Omental fat pad (tissue), 4 donors: ENCODE results near the gene SGSM2. TPM values are rescaled to one million over a fixed set of nuclear protein-coding genes. Genes with fewer than 3 reads are reported as not detected.

Experiments used
- ATAC-seq: fragments of 150-250 bp; one replicate; pipeline ENCODE4 v1.9.1; 2016; ENCODE audit warnings: mild to moderate bottlenecking, moderate library complexity; ENCODE audit not compliant: low FRiP score
- DNase-seq: peaks from one replicate; pipeline ENCODE4 v3.0.0-alpha.2; 2019; ENCODE audit warnings: low spot score
- total RNA-seq, 4 donors: library from RNA; depleted of rRNA; stranded (reverse); fragments of >200 nt; gene quantifications; one replicate each; pipeline ENCODE4 v1.1.0, GENCODE V29; 2016
- TF ChIP-seq, protein P1 (sequence below), 3 donors: fragments of 450-650 bp; IDR thresholded peaks; one replicate each; pipeline ENCODE4 v1.5.1; 2016 to 2017; ENCODE audit warnings: antibody characterized with exemption in 3 of 3, mild to moderate bottlenecking in 3 of 3, moderate library complexity in 2 of 3

Gene SGSM2
- total RNA-seq, 4 donors from 2014 or later: 30.8 to 50.7 (median 39.8) TPM

DNA sequence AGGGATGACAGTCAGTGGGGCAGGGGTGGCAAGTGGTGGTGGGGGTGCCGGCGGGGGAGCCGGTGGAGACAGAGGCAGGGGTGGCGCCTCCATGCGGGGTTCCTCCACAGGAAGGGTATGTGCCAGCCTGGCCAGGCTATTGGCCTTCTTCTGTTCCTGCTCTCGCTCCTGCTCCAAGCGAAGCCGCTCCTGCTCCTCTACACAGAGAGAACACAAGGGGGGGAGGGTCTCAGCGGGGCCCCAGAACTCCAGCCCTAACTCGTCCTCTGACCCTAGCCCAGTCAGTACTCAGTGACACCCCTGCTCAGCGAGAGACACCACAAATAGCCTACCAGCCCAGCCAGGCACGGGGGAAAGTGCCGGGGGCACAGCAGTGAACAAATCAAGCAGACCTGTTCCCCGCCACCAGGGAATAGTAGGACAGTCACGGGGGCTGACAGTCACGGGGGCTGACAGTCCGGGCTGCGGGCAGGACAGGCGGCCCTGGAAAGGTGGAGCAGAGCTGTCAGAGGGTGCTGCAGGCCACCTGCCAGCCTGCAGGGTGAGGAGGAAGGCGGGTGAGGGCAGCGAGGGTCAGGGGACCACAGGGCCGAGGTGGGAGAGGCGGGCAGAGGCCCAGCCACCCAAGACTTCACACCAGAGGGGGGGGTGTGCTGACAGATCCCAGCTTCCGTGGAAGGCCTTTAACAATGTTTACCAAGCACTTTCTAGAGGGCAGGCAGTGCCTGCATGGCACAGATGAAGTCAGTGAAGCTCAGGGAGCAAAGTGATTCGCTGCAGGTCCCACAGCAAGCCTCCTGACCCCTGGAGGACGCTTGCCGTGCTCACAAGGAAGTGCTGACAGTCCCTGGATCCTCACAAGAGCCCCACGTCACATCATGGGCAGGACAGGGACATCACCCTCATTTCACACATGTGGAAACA lies 58.2 kb downstream of the SGSM2 start:
- ATAC-seq: no peak

DNA sequence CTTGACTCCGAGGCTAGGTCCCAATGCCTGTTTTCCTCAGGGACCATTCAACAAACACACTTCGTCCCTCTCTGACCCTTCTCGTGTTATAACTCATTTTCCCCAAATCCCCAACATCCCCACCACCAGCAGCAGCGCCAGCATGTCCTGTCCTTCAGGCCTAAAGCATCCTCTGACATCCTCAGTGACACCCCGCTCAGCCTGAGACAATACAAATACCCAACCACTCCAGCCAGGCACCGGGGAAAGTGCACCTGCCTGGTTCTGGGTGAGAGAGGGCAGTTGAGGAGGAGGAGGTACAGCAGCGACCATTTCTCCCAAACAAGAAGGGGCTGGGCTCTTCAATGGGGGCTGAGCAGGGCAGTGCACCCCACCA lies 58.9 kb downstream of the SGSM2 start:
- ATAC-seq (no peak), DNase-seq (no peak)
- TF ChIP-seq, protein P1, sequence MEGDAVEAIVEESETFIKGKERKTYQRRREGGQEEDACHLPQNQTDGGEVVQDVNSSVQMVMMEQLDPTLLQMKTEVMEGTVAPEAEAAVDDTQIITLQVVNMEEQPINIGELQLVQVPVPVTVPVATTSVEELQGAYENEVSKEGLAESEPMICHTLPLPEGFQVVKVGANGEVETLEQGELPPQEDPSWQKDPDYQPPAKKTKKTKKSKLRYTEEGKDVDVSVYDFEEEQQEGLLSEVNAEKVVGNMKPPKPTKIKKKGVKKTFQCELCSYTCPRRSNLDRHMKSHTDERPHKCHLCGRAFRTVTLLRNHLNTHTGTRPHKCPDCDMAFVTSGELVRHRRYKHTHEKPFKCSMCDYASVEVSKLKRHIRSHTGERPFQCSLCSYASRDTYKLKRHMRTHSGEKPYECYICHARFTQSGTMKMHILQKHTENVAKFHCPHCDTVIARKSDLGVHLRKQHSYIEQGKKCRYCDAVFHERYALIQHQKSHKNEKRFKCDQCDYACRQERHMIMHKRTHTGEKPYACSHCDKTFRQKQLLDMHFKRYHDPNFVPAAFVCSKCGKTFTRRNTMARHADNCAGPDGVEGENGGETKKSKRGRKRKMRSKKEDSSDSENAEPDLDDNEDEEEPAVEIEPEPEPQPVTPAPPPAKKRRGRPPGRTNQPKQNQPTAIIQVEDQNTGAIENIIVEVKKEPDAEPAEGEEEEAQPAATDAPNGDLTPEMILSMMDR (IDR thresholded peaks at IDR 0.05): no peak

More for the DNA sequence above, 58.2 kb downstream of the SGSM2 start:
- TF ChIP-seq, protein P1 (IDR thresholded peaks at IDR 0.05): no peak
- DNase-seq: no peak

DNA sequence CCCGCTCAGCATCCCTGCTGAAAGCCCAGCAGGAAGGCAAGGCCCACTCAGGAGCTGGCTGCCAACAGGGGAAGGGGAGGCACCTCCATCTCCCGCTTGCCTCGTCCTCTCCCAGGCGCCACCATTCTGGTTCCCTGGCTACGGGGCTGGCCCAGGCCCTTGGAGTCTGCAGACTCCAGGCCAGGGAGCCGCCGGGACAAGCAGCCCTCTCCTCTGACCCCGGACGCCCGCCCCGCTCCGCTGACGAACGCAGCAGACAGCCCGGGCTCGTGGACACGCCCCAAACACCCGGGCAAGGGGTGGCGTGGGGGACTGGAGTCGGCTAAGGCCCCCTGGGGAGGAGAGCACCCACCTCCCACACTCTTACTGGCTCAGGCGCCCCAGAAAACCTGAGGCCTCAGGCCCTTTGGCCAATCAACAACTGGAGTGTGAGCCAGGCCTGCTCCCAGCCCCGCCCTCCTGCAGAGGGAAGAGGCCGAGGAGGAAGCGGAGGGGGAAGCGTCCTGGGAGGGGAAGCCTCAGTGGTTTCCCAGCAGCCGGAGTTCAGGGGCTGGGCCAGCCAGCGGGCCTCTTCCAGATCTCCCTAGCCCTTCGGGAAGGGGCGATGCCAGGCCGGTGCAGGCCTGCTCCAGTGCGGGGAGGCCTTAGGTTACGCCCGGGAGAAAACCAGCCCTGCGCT lies 59.4 kb downstream of the SGSM2 start:
- TF ChIP-seq, protein P1 (IDR thresholded peaks at IDR 0.05): no peak
- ATAC-seq (peak; percentile 47), DNase-seq (peak; percentile 85)

DNA sequence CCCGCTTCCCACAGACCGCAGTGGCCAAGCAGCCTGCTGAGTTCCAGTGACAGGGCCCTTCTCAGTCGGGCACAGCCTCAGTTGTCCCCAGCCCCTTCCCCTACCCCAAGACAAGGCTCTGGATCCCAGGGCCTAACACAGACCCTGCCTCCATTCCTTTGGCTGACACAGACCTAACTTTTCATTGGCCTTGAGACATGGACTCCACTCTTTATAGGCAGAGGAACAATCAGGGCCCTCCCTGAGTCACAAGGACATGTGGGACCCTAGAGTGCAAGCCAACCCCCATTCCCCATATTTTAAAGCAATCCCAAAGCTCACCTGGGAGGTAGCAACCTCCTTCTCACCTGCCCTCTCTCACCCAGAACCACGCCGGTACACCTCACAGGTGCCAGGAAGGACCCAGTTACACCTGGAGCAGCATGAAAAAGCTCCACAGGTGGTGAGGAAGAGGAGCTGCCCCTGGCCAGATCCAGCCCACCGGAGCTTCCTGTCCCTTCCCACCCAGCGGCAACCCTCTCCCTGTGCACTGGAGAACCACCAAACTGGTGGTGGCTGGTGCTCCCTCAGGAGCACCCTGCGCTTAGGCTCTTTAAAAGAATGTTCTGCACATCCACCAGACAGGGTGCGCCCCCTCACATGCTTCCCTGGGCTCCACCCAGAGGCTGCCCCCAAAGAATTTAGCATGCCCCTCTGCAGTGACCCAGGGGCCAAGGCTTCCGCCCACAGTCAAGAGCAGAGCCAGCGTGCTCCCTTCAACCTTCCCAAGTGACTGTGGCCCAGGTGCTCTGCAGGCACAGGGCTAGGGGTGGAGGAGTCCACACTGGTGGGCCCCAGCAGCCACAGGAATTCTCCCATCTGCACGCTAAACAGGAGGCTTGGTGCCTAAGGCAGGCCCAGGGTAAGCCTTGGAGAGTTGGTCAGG lies 60.2 kb downstream of the SGSM2 start:
- DNase-seq (no peak), ATAC-seq (no peak)
- TF ChIP-seq, protein P1 (IDR thresholded peaks at IDR 0.05): no peak

DNA sequence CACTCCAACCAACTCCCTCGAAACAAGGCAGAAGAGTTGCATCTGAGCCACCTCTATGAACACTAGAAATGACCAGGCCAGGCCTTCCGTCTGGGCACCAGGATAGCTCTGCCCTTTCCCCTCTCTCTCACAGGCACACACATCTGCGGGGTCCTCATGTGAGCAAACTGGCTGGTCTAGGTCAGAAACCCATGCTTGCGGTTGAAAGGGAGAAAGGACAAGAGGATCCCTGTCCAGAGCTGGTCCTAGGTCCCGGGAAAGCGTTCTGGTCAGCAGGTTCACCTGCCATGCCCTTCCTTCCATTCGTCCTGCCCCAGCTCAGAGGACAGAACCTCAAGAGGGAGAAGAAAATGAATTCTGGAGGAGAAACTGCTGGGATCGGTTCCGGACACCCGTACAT lies 60.9 kb downstream of the SGSM2 start:
- DNase-seq: no peak
- TF ChIP-seq, protein P1 (IDR thresholded peaks at IDR 0.05): no peak
- no peak for ATAC-seq

DNA sequence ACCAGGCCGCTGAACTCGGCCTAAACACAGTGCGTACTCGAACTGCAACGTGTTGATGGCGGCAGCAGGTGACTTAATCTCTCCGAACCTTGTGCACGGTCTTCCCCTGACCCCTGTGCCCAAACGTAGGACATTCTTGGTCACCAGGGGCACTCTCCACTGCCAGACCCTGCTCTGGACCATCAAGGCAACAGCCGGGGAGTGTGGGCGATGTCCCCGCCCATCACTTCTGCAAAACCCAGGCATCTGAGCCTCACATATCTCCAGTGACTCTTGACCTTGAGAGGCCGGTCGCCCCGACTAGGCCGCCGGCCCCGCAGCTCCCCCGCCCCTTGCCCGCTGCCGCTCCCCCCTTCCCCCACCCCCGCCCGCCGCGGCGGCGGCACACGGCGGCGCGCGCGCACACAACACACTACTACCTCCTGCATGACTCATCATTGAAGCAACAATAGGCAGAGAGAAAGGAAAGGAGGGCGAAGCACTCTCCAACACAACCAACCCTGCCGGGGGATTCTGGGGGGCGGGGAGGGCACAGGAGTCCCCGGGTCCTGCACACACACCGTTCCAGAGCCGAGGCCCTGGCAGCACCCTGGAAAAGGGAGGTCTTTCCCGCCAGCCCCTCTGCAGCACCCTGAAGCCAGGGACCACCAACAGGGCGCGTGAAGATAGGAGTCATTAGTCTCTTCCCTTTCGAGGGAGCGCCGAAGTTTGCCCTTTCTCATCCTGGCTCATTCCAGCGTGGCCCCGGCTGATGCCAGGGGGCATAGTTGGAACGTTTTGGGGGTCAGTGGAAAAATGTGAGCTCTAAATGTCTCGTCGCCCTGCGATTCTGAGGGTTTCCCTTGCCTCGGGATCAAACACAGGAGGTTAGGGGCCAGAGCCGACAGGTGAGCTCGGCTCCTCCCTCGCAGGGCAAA lies 61.6 kb downstream of the SGSM2 start:
- TF ChIP-seq, protein P1 (IDR thresholded peaks at IDR 0.05): no peak
- ATAC-seq (no peak), DNase-seq (no peak)
